GM21723 (cell line): ENCODE data around the gene DHRS7.
A peak's percentile ranks its signal among the peaks of the same experiment; 100 is the strongest.

ENCODE experiments used
- ATAC-seq: cut with Tn5 transposase; IDR thresholded peaks from one replicate; pipeline ENCODE4 v1.9.1; 2021; ENCODE audit warnings: mild to moderate bottlenecking, moderate library complexity; ENCODE audit not compliant: unreplicated experiment

The DHRS7 gene, protein sequence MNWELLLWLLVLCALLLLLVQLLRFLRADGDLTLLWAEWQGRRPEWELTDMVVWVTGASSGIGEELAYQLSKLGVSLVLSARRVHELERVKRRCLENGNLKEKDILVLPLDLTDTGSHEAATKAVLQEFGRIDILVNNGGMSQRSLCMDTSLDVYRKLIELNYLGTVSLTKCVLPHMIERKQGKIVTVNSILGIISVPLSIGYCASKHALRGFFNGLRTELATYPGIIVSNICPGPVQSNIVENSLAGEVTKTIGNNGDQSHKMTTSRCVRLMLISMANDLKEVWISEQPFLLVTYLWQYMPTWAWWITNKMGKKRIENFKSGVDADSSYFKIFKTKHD

DNA sequence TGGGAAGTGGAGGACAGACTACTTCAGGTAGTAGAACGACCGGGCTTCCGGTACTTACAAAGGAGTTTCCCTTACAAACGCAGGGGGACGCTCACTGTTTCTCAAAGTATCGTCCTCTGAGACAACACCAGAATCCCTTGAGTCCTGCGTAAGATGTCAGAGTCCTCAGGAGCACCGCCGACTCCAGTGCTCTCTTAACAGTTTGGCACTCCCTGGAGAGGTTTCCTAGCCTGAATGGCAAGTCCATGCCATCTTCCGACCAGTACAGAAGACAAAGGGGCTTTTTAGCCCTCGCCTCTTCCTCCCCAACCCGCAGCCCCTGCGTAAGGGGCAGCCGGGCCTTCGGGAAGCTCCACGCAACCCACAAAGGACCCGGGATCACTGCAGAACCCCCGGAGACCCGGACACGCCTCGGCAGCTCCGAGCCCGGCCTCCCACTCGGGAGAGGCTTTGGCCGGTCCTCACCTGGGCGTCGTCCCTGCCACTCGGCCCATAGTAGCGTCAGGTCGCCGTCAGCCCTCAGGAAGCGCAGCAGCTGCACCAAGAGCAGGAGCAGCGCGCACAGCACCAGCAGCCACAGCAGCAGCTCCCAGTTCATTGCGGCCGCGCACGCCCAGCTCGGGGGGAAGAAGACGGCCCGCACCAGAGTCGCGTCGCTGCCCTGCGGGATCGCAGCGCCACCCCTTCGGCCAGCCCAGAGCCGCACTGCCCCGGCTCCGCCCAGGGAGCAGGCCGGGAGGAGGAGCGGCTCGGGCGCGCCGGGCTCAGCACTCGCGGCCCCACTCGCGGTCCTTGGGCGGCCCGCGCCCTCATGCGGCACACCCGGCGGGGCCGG, at the start of gene DHRS7:
TSS of gene DHRS7 (minus strand) at position 687 of the 835 bp plus-strand sequence. CDS start at position 598, 89 bp downstream.
- ATAC-seq, result peak; percentile 90

DNA sequence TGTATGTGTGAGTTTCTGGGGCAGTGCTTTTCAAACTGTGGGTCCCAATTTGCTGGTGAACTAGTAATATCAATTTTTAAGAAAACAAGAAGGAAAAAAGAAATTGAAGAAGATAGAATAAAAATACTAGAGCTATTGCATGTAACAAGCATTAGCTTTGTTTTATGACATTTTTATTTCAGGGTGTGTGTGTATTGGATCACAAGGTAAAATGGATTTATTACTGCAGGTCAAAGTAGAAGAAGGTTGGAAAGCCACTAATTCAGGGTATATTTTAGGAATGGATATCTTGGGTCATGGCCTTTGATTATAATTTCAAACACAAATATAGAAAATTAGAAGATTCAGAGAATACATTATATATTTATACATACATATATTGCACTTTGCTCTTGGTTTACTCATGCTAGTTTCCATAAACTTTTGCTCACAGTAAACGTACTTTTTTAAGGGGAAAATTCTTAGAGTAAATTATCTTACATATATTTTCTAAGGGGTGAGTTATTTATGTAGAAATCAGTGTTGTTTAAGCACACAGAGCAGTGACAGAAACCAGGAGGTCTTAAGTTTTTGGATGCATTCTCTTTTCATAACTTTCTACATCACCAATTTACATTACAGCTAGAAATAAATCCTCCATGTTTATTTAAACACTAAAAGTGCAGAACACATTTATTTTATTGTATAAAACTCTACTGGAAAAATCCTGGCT, 49.4 kb upstream of the DHRS7 start:
- no peak for ATAC-seq

DNA sequence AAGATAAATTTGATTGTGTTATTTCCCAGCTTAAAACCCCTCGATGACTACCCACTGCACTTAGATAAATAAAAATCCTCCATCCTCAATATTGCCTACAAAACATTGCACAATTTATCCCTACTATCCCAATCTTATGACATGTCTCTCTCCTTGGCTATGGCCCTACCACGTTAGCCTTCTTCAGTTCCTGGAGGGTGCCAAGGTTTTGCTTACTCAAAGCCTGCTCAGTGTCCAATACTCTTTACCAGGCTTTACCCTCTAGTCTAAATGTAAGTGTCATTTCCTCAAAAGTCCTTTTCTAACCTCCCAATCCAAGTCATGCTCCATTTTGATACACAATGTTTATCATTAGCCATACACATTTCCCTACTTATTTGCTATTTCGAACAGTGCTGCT, 48.8 kb upstream of the DHRS7 start:
- no peak for ATAC-seq

DNA sequence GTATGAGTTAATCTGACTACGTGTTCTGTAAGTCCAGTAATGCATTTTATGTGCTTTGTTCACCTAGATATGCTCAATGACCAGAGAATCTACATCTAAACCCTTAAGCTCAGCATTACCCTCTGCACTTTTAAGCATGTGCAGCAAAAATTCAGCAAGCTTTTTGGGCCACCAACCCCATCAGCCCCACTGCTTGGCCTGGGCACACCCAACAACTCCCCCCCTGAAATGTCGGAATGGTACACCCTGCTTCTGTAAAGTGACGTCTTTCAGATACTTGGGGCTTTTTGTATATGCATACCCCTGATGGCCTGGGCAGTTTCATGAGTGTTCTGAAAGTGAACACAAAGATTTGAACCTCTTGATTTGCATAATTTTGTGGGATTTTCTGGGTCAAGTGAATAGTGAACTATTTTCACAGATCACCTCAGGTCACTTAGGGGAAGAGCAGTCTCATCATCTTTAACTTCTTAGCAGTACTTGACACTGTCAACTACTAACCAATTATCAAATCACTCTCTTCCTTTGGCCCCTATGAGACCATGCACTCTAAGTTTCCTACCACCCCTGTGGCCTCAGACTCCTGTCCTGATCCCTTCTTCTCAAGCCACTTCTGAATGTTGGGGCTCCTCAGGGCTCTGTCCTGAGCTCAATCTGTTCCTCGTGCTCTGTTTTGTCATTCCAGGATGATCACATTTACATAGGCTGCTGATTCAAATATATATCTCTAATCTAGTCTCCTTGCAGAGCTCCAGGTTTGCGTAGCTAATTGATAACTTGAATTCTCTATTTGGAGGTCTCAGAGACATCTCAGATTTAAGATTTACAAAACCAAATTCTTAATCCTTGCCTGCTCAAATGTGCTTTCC, 47.5 kb upstream of the DHRS7 start:
- ATAC-seq, result peak; percentile 94

DNA sequence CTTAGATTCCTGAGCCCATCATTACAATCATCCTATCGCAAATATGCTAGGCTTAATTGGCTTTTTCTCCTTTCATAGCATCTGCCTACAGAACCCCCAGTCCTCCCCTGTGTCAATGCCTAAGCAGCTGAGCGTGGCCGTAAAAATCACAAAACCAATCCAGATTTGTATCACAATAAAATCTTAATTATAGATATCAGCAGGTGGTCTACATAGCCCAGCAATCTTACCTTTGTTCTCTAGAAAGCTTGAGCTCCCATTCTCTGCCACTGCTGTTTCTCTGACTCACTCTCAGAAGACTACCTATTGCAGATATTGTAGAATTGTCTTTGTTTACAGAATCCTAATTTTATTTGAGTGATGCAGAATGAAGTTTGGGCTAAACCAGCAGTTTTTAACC, 46.0 kb upstream of the DHRS7 start:
- ATAC-seq, result no peak

DNA sequence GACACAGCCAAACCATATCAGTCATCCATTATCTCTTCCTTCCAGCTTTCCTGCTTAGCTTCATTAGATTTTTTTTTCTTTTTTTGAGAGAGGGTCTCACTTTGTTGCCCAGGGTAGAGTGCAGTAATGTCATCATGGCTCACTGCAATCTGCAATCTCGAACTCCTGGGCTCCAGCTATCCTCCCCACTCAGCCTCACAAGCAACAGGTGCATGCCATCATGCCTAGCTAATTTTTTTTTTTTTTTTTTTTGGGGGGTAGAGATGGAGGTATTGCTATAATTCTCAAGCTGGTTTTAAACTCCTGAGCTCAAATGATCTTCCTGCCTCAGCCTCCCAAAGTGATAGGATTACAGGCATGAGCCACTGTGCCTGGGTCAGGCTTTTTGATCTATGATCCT, 45.5 kb upstream of the DHRS7 start:
- no peak for ATAC-seq

DNA sequence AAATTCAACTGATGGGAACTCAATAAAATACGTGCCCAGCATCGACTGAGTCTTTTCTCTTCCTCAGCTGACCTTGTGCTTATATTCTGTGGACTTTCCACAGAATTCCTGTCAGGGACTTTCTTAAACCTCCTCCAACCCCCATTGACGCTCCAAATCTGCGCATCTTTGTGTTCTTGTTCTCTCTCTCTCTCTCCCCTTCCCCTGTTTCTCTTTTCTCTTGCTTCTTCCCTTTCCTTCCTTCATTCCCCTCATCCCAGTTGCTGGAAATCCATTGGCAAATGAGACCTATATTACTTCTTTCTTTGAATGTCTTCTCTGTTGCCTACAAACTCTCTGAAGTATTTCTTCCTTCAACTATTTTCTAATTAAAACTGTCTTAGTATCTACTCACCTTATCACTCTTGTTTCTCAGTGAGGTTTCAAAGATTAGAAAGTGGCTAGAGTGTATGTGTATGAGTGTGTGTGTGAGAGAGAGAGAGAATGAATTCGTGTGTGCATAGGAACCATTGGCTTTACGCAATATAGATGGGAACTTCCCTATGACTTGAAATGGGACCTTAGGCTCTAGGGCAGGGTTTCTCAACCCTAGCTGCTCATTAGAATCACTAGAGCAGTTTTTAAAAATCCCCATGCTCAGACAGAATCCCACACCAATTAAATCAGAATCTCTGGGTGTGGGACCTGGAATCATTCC, 41.8 kb upstream of the DHRS7 start:
- ATAC-seq, result no peak

DNA sequence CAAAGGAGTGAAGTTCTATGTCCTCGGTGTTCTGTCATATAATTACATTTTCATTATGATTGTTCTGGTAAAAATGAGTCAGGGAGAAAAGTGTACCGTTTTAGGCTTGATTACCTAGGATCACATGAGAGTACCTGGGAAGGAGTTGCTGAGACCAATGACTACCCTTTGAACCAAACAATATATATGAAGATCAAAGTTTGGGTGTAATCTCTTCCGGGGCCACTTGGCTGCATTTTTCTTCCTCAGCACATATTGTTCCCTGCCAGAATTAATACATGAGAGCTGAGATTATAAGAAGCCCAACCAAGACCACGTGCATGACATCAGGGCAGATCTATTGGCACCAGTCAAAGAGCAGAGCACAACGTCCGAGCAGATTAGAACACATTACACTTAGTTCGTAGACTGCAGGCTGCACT, 41.1 kb upstream of the DHRS7 start:
- ATAC-seq, result no peak

DNA sequence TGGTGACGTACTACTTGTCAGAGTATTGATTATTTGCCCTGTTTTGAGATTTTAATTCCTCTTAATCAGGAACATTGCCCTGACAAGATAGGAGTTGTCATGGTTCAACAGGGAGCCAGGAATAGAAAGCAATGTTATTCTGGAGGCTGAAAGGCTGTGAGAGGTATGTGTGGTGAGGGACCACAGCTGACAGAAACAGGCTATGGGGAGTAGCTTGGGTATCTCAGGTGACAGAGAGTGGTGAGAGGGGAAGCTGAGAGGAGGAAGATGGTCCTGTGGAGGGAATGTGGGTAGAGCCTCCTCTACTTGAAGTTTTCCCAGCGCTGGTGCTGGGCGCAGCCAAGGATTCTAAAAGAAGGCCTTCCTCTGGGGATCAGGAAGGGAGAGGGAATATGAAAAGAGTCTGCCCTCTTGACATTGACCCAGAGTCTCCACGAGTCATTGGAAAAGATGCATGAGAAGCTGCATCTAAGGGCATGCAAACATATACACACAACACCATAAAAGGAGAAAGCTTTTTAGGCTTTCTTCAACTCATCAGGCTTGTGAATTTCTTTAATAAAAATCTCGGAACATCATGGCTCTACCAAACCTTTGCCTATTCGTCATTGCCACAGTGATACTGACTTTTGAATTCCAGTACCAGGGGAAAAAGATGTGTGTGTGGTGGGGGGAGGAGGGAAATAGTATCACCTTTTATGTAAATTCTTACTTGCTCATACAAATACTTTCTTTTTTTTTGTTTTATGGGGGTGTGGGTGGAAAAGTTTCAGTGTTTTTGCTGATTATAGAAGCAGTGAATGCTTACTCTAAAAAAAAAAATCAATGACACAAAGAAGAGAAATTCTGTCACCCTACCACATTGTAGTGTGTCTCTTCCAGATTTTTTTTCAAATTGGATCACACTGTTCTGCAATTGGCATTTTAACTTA, 39.9 kb upstream of the DHRS7 start:
- ATAC-seq, result peak; percentile 68

DNA sequence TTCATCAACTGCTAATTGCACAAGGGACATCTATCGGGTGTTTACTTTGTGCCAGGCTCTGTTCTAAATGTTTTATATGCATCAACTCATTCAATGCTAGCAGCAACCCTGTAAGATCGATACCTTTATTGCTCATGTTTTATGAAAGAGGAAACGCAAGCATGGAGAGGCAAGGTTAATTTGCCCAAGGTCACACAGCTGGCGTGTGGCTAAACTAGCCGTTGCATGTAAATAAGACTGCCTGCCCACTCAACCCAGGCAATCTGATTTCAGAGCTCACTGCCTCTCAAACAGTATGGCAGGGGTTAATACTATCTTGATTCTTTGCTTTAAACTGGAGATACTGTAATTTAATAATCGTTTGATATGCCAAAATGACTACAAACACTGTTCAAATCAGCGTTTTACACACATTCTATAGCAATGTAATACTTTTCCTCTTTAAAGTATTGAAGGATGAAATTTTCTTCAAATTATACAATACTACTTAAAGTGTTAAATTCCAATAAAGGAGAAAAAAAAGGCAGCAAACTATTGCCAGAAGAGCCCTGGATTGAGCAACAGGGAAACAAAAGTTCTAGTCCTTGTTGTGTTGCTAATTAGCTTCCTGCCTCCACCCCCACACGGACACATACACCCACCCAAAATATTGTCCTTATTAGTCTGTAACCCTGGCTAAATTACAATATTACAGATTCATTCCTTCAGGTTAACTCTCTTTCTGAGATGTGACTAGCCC, 39.1 kb upstream of the DHRS7 start:
- peak; percentile 75 for ATAC-seq

DNA sequence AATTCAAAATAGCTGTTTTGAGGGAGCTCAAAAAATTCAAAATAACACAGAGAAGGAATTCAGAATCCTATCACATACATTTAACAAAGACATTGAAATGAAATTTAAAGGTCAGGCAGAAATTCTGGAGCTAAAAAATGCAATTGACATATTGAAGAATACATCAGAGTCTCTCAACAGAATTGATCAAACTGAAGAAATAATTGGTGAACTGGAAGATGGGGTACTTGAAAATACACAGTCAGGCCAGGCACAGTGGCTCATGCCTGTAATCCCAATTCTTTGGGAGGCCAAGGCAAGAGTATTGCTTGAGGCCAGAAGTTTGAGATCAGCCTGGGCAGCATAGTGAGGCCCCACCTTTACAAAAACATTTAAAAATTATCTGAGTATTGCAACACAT, 34.1 kb upstream of the DHRS7 start:
- ATAC-seq, result no peak

DNA sequence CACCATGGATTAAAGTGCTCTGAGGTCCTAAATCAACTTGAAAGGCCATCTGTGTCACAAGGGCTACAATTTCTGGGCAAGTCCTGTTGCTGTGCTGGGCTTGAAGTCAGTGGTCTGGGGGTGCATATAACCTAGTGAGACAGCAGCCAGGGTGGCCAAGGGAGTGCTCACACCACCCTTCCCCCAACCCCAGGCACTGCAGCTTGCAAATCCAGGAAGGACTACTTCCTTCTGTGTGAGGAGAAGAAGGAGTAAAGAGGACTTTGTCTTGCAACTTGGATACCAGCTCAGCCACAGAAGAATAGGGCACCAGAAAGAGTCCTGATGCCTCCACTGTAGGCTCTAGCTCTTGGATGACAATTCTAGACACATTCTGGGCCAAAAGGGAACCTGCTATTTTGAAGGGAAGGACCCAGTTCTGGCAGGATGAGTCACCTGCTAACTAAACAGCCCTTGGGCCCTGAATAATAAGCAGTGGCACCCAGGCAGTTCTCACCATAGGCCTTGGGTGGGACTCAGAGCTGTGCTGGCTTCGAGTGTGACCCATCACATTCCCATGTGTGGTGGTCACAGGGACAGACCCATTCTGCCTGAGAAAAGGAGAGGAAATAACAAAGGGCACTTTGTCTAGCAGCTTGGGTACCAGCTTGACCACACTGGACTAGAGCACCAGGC, 32.6 kb upstream of the DHRS7 start:
- no peak for ATAC-seq

DNA sequence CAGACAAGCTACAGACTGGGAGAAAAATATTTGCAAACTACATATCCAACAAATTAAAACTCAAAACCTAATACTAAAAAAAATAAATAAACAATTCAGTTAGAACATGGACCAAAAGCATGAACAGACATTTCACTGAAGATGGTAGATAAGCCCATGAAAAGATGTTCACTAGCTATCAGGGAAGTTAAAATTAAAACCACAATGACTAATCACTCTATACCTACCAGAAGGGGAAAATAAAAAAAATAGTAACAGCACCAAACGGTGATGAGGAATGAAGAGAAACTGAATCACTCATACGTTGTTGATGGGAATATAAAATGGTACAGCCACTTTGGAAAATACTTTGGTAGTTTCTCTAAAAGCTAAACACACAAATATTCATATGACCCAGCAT, 31.1 kb upstream of the DHRS7 start:
- no peak for ATAC-seq

DNA sequence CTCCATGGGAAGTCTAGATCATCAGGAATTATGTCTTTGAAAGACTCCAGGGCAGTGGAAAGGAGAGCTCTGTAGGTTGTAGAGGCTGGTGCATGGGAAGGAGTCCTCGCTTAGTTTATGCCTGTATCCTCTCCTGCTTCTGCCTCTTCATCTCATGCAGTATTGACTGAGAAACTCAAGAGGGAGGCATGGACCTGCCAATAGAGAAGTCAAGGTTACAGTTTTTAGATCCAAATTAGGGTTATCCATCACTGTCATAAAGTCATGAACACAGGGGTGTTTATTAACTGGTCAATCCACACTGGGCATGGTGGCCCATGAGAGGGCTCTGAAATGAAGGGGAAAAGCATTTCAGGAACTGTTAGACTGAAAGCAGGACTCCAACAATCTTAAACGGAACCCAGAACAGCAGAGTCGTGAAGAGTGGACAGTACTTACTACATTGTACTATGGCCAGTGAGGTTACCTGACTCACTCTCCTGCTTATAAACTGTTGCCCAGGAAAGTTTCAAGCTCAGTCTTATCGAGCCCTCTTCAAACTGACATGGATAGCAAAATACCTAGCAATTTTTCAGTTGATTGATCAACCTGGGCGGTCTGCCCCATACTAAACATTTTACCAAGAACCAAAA, 30.1 kb upstream of the DHRS7 start:
- peak; percentile 74 for ATAC-seq

DNA sequence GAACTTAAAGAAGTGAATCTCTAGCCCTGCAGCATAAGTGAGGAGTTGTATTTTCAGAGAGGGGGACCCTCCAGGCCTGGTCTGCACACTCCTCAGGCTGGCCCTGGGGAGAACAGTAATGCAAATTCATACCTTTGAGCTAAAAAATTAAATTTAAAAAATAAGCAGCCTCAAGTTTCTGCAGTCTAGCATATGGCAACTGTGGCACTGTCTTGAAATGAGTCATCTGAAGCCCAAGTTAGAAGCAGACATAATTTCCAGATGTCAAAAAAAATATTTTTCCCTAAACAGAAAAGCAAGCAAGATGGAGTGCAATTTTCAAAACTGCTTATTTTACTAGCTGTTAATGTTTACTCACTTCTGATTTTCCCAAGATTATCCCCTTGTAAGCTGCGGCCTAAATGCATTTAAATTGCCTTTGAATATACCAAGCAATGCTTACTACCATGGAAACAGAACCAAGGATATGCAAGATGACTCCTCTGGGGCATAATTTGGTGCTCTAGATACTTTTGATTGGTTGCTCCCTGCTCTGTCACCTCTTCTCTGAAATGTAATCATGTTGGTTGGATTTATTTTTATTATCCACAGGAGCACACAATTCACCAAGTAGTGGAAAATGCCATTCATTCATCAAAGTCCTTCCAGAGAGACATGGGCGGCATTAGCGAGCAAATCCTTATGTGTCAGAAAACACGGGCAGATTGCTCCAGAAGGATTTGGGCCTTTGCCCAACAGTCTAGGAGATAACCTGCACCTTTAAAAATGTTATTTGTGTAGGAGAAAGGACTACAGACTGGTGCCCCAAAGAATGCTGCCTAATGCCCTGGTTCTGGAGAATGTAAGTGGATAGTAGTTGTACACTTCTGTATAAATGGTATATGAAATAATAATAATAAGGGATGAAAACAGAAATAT, 25.0 kb upstream of the DHRS7 start:
- peak; percentile 70 for ATAC-seq

DNA sequence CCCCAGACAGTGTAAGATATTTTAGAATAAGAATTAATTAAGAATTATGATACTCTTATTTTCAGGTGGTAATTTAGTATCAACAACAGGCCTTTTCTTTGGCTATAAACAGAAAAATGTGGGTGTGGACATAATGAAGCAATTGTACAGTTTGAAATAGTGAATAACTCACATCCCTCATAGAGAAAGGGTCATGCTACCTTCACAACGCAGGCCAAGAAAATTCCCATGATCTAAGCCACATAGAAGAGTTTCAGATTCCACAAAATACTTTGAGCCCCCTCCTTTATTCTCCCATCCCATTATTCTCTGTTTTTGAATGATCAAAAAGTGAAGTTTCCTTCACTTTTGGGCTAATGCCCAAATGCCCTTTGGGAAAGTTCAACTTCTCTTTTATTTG, 23.5 kb upstream of the DHRS7 start:
- no peak for ATAC-seq
